ENCODE measurements around the gene COMMD8.

COMMD8 gene

DNA sequence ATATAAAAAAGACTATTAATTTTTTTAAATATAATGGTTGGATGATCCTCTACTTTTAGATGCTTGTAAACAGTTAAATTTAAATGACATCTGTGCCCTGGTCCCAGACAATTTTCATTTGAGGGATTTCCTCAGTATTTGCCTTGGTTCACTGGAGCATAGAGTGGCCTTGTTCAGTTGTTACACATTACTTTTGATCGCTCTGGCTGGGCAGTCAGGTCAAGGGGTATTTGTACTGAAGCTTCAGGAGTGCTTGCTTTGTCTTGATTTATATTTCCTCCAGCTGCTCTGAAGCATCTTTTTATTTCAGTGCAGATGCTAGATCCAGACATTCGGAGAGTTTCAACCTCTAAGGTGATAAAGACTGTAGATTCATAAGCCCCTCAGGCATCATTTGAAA lies 50.0 kb downstream of the COMMD8 start:
- no peak for TF ChIP-seq TAF1 (IDR thresholded peaks at IDR 0.05; ENCODE audit: borderline replicate concordance, insufficient read depth, low read length)
- no peak for TF ChIP-seq SIN3A (IDR thresholded peaks at IDR 0.05; ENCODE audit: borderline replicate concordance, insufficient read depth, low read length)
- no peak for TF ChIP-seq POLR2AphosphoS5 (IDR thresholded peaks at IDR 0.05; ENCODE audit: low read depth, low read length)
- TF ChIP-seq, protein P1, sequence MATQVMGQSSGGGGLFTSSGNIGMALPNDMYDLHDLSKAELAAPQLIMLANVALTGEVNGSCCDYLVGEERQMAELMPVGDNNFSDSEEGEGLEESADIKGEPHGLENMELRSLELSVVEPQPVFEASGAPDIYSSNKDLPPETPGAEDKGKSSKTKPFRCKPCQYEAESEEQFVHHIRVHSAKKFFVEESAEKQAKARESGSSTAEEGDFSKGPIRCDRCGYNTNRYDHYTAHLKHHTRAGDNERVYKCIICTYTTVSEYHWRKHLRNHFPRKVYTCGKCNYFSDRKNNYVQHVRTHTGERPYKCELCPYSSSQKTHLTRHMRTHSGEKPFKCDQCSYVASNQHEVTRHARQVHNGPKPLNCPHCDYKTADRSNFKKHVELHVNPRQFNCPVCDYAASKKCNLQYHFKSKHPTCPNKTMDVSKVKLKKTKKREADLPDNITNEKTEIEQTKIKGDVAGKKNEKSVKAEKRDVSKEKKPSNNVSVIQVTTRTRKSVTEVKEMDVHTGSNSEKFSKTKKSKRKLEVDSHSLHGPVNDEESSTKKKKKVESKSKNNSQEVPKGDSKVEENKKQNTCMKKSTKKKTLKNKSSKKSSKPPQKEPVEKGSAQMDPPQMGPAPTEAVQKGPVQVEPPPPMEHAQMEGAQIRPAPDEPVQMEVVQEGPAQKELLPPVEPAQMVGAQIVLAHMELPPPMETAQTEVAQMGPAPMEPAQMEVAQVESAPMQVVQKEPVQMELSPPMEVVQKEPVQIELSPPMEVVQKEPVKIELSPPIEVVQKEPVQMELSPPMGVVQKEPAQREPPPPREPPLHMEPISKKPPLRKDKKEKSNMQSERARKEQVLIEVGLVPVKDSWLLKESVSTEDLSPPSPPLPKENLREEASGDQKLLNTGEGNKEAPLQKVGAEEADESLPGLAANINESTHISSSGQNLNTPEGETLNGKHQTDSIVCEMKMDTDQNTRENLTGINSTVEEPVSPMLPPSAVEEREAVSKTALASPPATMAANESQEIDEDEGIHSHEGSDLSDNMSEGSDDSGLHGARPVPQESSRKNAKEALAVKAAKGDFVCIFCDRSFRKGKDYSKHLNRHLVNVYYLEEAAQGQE (IDR thresholded peaks at IDR 0.05; ENCODE audit: insufficient read depth in 1 of 2, low read depth in 2 of 2, low read length in 2 of 2) = no peak
- TF ChIP-seq FOXP2 (optimal IDR thresholded peaks at IDR 0.05; ENCODE audit: borderline replicate concordance, extremely low read depth, extremely low read length, insufficient read depth) = no peak

DNA sequence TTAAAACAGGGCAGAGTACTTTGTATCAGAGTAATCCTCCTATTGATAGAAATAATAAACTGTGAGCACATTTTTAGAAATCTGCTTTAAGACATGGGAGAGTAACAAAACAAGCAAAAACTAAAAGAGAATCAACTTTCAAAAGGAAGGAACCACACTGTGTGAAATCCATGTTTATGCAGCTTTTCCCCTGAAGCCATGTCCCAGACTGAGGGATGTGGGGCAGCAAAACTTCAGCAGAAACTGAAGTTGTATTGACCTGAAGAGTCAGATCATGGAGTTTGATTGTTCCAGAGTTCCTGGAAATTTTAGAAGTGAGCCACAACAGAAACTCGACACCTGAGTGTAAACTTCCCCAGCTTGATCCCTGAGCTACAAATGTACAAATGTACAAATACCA lies 53.2 kb downstream of the COMMD8 start:
- no peak for TF ChIP-seq SIN3A (IDR thresholded peaks at IDR 0.05; ENCODE audit: borderline replicate concordance, insufficient read depth, low read length)
- no peak for TF ChIP-seq FOXP2 (optimal IDR thresholded peaks at IDR 0.05; ENCODE audit: borderline replicate concordance, extremely low read depth, extremely low read length, insufficient read depth)
- no peak for TF ChIP-seq TAF1 (IDR thresholded peaks at IDR 0.05; ENCODE audit: borderline replicate concordance, insufficient read depth, low read length)
- TF ChIP-seq, protein P1 (IDR thresholded peaks at IDR 0.05; ENCODE audit: insufficient read depth in 1 of 2, low read depth in 2 of 2, low read length in 2 of 2) = no peak
- TF ChIP-seq POLR2AphosphoS5 (IDR thresholded peaks at IDR 0.05; ENCODE audit: low read depth, low read length) = no peak

DNA sequence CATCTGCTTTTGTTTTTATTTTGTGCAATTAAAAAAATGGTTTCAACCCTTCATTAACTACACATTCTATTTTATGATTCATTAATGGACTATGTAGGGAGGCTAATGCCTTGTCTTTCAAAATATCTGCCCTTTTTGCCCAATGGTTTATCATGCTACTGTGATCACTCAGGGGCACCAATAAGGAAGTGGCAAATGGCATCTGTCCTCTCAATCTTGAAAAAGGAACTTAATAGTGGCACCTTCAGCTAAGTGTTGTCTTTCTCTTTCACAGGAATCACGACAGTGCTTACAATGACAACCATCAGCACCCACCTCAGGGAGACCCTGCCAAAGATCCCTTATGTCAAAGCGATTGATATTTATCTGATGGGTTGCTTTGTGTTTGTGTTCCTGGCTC lies 57.1 kb downstream of the COMMD8 start:
- TF ChIP-seq, protein P1 (IDR thresholded peaks at IDR 0.05; ENCODE audit: insufficient read depth in 1 of 2, low read depth in 2 of 2, low read length in 2 of 2) = no peak

All from PFSK-1 (cell line).